GM23338 (cell line): ENCODE measurements around the gene ANO4. TPM values are rescaled to one million over a fixed set of nuclear protein-coding genes. Genes with fewer than 3 reads are reported as not detected.

Experiments used
- ATAC-seq: fragments of 200-7000 bp; cut with Tn5 transposase; 3 replicates; pipeline ENCODE4 v1.9.1; 2020
- DNase-seq: peaks from one replicate; pipeline ENCODE4 v3.0.0-alpha.2; 2015; ENCODE audit warnings: low spot score
- H2AFZ ChIP-seq: fragments of 200-600 bp; sonication (generic); 2 replicates; pipeline ENCODE4 v1.8.0; 2016; ENCODE audit warnings: antibody characterized with exemption, mild to moderate bottlenecking, moderate library complexity
- H3F3A ChIP-seq: fragments of 200-600 bp; sonication (generic); replicated peaks from 2 replicates; pipeline ENCODE4 v1.8.0; 2017; ENCODE audit warnings: antibody characterized with exemption, mixed run types, low read depth
- H3K27ac ChIP-seq: fragments of 200-600 bp; sonication (generic); 2 replicates; pipeline ENCODE4 v1.6.1; 2016; ENCODE audit warnings: low read depth
- H3K27me3 ChIP-seq: fragments of 200-600 bp; sonication (generic); 2 replicates; pipeline ENCODE4 v1.8.0; 2016; ENCODE audit warnings: mild to moderate bottlenecking, mixed run types, moderate library complexity; ENCODE audit not compliant: insufficient read depth
- H3K36me3 ChIP-seq: fragments of 200-600 bp; sonication (generic); 2 replicates; pipeline ENCODE4 v1.8.0; 2016; ENCODE audit warnings: mild to moderate bottlenecking; ENCODE audit not compliant: insufficient read depth
- H3K4me1 ChIP-seq: fragments of 200-600 bp; sonication (generic); 2 replicates; pipeline ENCODE4 v1.8.0; 2016; ENCODE audit warnings: mild to moderate bottlenecking, moderate library complexity; ENCODE audit not compliant: insufficient read depth
- H3K4me2 ChIP-seq: fragments of 200-600 bp; sonication (generic); 2 replicates; pipeline ENCODE4 v1.7.1; 2017; ENCODE audit warnings: mixed run types
- H3K4me3 ChIP-seq: fragments of 200-600 bp; sonication (generic); 2 replicates; pipeline ENCODE4 v1.6.1; 2016; ENCODE audit warnings: mixed run types
- H3K79me2 ChIP-seq: fragments of 200-600 bp; sonication (generic); replicated peaks from 2 replicates; pipeline ENCODE4 v1.8.0; 2017; ENCODE audit warnings: mild to moderate bottlenecking; ENCODE audit not compliant: insufficient read depth
- H3K9me2 ChIP-seq: fragments of 200-600 bp; sonication (generic); 2 replicates; pipeline ENCODE4 v1.8.0; 2017; ENCODE audit not compliant: insufficient read depth
- H4K20me1 ChIP-seq: fragments of 200-600 bp; sonication (generic); replicated peaks from 2 replicates; pipeline ENCODE4 v1.8.0; 2017; ENCODE audit warnings: mild to moderate bottlenecking; ENCODE audit not compliant: insufficient read depth
- H3K27ac Mint-ChIP-seq: 2 replicates; pipeline ENCODE4 v1.8.0; 2020; ENCODE audit warnings: inconsistent platforms, mild to moderate bottlenecking, moderate library complexity, mixed read lengths
- H3K27me3 Mint-ChIP-seq: 3 replicates; pipeline ENCODE4 v1.8.0; 2022; ENCODE audit warnings: low read depth, mild to moderate bottlenecking, moderate library complexity, mixed read lengths, inconsistent platforms; ENCODE audit not compliant: insufficient read depth, poor library complexity
- H3K36me3 Mint-ChIP-seq: 3 replicates; pipeline ENCODE4 v1.8.0; 2021; ENCODE audit warnings: low read depth, mild to moderate bottlenecking, inconsistent platforms, moderate library complexity, mixed read lengths
- H3K4me1 Mint-ChIP-seq: 3 replicates; pipeline ENCODE4 v1.8.0; 2020; ENCODE audit warnings: mild to moderate bottlenecking, inconsistent platforms, mixed read lengths
- H3K4me3 Mint-ChIP-seq: 3 replicates; pipeline ENCODE4 v1.8.0; 2021; ENCODE audit warnings: moderate library complexity, mild to moderate bottlenecking, inconsistent platforms, mixed read lengths
- H3K9me3 Mint-ChIP-seq: 3 replicates; pipeline ENCODE4 v1.8.0; 2020; ENCODE audit warnings: moderate library complexity, mild to moderate bottlenecking, inconsistent platforms, mixed read lengths
- CREB1 ChIP-seq: fragments of 250-450 bp; sonication (Bioruptor Pico); IDR thresholded peaks from 2 replicates; pipeline ENCODE4 v1.5.0; 2020; ENCODE audit warnings: low read depth, mild to moderate bottlenecking, moderate library complexity
- EZH2 ChIP-seq: fragments of 200-600 bp; sonication (generic); IDR thresholded peaks from one replicate; pipeline ENCODE4 v1.8.0; 2017; ENCODE audit warnings: antibody characterized with exemption, mild to moderate bottlenecking, low read depth; ENCODE audit not compliant: unreplicated experiment
- EZH2phosphoT487 ChIP-seq: fragments of 200-600 bp; sonication (generic); IDR thresholded peaks from one replicate; pipeline ENCODE4 v1.8.1; 2018; ENCODE audit warnings: antibody characterized with exemption; ENCODE audit not compliant: unreplicated experiment
- JUNB ChIP-seq: IDR thresholded peaks from one replicate; pipeline ENCODE4 v1.6.1; 2016; ENCODE audit warnings: antibody characterized with exemption; ENCODE audit not compliant: unreplicated experiment
- NANOG ChIP-seq: IDR thresholded peaks from 2 replicates; pipeline ENCODE4 v1.6.1; 2016; ENCODE audit warnings: antibody characterized with exemption, borderline replicate concordance
- POLR2AphosphoS5 ChIP-seq: IDR thresholded peaks from 2 replicates; pipeline ENCODE4 v1.6.1; 2016; ENCODE audit warnings: antibody characterized with exemption, low read depth
- ZNF114 ChIP-seq: fragments of 250-450 bp; sonication (Bioruptor Pico); IDR thresholded peaks from 2 replicates; pipeline ENCODE4 v1.5.0; 2020; ENCODE audit warnings: mild to moderate bottlenecking, moderate library complexity
- ZNF331 ChIP-seq: fragments of 250-450 bp; sonication (Bioruptor Pico); IDR thresholded peaks from 2 replicates; pipeline ENCODE4 v1.5.0; 2020; ENCODE audit warnings: low read depth, mild to moderate bottlenecking, moderate library complexity
- polyA plus RNA-seq: library from polyadenylated mRNA; unstranded; fragments of >200 nt; fragmentation: Nextera tagmentation; extraction: Ambion mirVana; gene quantifications from 2 replicates; pipeline ENCODE4 v1.2.1, GENCODE V29; 2016
- total RNA-seq: library from RNA; depleted of rRNA; stranded (reverse); fragments of >200 nt; shearing (Covaris generic); gene quantifications from 2 replicates; pipeline ENCODE4 v1.2.3, GENCODE V29; 2014
- TF ChIP-seq, protein P1 (sequence below): fragments of 250-450 bp; sonication (Bioruptor Pico); IDR thresholded peaks from 2 replicates; pipeline ENCODE4 v1.5.0; 2020; ENCODE audit warnings: mild to moderate bottlenecking, moderate library complexity
- TF ChIP-seq, protein P2 (sequence below): IDR thresholded peaks from one replicate; pipeline ENCODE4 v1.6.1; 2018; ENCODE audit warnings: antibody characterized with exemption; ENCODE audit not compliant: unreplicated experiment
- TF ChIP-seq, protein P3 (sequence below): IDR thresholded peaks from 2 replicates; pipeline ENCODE4 v1.6.1; 2016; ENCODE audit warnings: antibody characterized with exemption
- TF ChIP-seq, protein P4 (sequence below), 2 experiments: fragments of 200-600 bp in 1 of 2; sonication (generic) in 1 of 2; conservative IDR thresholded peaks; 2 replicates each; pipeline versions ENCODE4 v1.5.1 to v1.6.1; 2016 to 2017; ENCODE audit warnings: antibody characterized with exemption in 2 of 2, low read depth in 2 of 2, mild to moderate bottlenecking in 2 of 2, moderate library complexity in 1 of 2

Gene ANO4
- total and polyA plus RNA-seq, 2 experiments from 2014 or later: 1.7 to 8.7 TPM

- TF ChIP-seq, protein P1, sequence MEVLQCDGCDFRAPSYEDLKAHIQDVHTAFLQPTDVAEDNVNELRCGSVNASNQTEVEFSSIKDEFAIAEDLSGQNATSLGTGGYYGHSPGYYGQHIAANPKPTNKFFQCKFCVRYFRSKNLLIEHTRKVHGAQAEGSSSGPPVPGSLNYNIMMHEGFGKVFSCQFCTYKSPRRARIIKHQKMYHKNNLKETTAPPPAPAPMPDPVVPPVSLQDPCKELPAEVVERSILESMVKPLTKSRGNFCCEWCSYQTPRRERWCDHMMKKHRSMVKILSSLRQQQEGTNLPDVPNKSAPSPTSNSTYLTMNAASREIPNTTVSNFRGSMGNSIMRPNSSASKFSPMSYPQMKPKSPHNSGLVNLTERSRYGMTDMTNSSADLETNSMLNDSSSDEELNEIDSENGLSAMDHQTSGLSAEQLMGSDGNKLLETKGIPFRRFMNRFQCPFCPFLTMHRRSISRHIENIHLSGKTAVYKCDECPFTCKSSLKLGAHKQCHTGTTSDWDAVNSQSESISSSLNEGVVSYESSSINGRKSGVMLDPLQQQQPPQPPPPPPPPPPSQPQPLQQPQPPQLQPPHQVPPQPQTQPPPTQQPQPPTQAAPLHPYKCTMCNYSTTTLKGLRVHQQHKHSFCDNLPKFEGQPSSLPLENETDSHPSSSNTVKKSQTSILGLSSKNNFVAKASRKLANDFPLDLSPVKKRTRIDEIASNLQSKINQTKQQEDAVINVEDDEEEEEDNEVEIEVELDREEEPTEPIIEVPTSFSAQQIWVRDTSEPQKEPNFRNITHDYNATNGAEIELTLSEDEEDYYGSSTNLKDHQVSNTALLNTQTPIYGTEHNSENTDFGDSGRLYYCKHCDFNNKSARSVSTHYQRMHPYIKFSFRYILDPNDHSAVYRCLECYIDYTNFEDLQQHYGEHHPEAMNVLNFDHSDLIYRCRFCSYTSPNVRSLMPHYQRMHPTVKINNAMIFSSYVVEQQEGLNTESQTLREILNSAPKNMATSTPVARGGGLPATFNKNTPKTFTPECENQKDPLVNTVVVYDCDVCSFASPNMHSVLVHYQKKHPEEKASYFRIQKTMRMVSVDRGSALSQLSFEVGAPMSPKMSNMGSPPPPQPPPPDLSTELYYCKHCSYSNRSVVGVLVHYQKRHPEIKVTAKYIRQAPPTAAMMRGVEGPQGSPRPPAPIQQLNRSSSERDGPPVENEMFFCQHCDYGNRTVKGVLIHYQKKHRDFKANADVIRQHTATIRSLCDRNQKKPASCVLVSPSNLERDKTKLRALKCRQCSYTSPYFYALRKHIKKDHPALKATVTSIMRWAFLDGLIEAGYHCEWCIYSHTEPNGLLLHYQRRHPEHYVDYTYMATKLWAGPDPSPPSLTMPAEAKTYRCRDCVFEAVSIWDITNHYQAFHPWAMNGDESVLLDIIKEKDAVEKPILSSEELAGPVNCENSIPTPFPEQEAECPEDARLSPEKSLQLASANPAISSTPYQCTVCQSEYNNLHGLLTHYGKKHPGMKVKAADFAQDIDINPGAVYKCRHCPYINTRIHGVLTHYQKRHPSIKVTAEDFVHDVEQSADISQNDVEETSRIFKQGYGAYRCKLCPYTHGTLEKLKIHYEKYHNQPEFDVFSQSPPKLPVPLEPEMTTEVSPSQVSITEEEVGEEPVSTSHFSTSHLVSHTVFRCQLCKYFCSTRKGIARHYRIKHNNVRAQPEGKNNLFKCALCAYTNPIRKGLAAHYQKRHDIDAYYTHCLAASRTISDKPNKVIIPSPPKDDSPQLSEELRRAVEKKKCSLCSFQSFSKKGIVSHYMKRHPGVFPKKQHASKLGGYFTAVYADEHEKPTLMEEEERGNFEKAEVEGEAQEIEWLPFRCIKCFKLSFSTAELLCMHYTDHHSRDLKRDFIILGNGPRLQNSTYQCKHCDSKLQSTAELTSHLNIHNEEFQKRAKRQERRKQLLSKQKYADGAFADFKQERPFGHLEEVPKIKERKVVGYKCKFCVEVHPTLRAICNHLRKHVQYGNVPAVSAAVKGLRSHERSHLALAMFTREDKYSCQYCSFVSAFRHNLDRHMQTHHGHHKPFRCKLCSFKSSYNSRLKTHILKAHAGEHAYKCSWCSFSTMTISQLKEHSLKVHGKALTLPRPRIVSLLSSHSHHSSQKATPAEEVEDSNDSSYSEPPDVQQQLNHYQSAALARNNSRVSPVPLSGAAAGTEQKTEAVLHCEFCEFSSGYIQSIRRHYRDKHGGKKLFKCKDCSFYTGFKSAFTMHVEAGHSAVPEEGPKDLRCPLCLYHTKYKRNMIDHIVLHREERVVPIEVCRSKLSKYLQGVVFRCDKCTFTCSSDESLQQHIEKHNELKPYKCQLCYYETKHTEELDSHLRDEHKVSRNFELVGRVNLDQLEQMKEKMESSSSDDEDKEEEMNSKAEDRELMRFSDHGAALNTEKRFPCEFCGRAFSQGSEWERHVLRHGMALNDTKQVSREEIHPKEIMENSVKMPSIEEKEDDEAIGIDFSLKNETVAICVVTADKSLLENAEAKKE (CRISPR knock-in tag): no peak
- TF ChIP-seq EZH2phosphoT487: no peak
Observed at GRCh38 chr12:100963381-100963780, 168.8 kb downstream of the ANO4 start (continued).

DNA sequence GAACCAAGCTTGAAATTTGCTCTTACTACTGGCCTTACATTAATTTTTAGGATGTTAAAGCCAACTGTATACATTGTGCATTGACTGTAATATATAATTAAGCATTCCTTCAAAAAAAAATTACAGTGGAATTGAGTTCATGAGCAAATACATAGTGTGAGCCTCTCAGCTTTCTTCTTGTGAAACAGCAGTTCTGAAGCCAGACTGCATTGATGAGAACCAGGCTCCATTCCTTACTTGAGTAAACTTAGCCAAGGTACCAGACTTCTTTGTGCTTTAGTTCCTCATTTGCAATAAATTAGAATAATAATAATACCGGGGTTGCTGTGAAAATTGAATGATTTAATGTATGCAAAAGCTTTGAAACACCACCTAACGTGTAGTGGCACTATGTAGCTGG, 169.5 kb downstream of the ANO4 start:
- Histone ChIP-seq H3K79me2 (no peaks in the 10 kb centered on the region), H3K4me3 (no peak overlapping the region), H2AFZ (no peak overlapping the region), H3K4me1 (peaks cover 22% of the 10 kb centered on the region), H3F3A (no peaks in the 10 kb centered on the region), H3K4me2 (peak overlapping the region; percentile 64), H3K27me3 (no peaks in the 10 kb centered on the region), H4K20me1 (no peaks in the 10 kb centered on the region), H3K36me3 (no peaks in the 10 kb centered on the region), H3K27ac (no peak overlapping the region), H3K9me2 (peaks cover 8% of the 10 kb centered on the region; the same call in 1 of the 2 replicates)
- no peak for ATAC-seq
- Mint-ChIP-seq H3K4me3 (no peak overlapping the region), H3K27ac (no peak overlapping the region), H3K27me3 (peaks cover 3% of the 10 kb centered on the region), H3K36me3 (no peaks in the 10 kb centered on the region; the same call in 2 of the 3 replicates), H3K4me1 (peaks cover 32% of the 10 kb centered on the region), H3K9me3 (no peaks in the 10 kb centered on the region)
- DNase-seq: no peak
- TF ChIP-seq EZH2 (no peak), NANOG (no peak), ZNF331 (CRISPR knock-in tag) (no peak), ZNF114 (CRISPR knock-in tag) (no peak), POLR2AphosphoS5 (no peak), JUNB (no peak), CREB1 (CRISPR knock-in tag) (no peak), EZH2phosphoT487 (no peak)
- TF ChIP-seq, protein P2, sequence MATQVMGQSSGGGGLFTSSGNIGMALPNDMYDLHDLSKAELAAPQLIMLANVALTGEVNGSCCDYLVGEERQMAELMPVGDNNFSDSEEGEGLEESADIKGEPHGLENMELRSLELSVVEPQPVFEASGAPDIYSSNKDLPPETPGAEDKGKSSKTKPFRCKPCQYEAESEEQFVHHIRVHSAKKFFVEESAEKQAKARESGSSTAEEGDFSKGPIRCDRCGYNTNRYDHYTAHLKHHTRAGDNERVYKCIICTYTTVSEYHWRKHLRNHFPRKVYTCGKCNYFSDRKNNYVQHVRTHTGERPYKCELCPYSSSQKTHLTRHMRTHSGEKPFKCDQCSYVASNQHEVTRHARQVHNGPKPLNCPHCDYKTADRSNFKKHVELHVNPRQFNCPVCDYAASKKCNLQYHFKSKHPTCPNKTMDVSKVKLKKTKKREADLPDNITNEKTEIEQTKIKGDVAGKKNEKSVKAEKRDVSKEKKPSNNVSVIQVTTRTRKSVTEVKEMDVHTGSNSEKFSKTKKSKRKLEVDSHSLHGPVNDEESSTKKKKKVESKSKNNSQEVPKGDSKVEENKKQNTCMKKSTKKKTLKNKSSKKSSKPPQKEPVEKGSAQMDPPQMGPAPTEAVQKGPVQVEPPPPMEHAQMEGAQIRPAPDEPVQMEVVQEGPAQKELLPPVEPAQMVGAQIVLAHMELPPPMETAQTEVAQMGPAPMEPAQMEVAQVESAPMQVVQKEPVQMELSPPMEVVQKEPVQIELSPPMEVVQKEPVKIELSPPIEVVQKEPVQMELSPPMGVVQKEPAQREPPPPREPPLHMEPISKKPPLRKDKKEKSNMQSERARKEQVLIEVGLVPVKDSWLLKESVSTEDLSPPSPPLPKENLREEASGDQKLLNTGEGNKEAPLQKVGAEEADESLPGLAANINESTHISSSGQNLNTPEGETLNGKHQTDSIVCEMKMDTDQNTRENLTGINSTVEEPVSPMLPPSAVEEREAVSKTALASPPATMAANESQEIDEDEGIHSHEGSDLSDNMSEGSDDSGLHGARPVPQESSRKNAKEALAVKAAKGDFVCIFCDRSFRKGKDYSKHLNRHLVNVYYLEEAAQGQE: no peak
- TF ChIP-seq, protein P3, sequence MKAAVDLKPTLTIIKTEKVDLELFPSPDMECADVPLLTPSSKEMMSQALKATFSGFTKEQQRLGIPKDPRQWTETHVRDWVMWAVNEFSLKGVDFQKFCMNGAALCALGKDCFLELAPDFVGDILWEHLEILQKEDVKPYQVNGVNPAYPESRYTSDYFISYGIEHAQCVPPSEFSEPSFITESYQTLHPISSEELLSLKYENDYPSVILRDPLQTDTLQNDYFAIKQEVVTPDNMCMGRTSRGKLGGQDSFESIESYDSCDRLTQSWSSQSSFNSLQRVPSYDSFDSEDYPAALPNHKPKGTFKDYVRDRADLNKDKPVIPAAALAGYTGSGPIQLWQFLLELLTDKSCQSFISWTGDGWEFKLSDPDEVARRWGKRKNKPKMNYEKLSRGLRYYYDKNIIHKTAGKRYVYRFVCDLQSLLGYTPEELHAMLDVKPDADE: no peak
- TF ChIP-seq, protein P4, sequence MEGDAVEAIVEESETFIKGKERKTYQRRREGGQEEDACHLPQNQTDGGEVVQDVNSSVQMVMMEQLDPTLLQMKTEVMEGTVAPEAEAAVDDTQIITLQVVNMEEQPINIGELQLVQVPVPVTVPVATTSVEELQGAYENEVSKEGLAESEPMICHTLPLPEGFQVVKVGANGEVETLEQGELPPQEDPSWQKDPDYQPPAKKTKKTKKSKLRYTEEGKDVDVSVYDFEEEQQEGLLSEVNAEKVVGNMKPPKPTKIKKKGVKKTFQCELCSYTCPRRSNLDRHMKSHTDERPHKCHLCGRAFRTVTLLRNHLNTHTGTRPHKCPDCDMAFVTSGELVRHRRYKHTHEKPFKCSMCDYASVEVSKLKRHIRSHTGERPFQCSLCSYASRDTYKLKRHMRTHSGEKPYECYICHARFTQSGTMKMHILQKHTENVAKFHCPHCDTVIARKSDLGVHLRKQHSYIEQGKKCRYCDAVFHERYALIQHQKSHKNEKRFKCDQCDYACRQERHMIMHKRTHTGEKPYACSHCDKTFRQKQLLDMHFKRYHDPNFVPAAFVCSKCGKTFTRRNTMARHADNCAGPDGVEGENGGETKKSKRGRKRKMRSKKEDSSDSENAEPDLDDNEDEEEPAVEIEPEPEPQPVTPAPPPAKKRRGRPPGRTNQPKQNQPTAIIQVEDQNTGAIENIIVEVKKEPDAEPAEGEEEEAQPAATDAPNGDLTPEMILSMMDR (conservative IDR thresholded peaks at IDR 0.05; ENCODE audit: low read depth in 2 of 2): no peak
